Liver (tissue), 9 donors: ENCODE data around the gene STK24. TPM values are rescaled to one million over a fixed set of nuclear protein-coding genes. Genes with fewer than 3 reads are reported as not detected.
A peak's percentile ranks its signal among the peaks of the same experiment; 100 is the strongest.

ENCODE experiments used
- DNase-seq: peaks from one replicate; pipeline ENCODE4 v3.0.0-alpha.2; 2017; ENCODE audit warnings: low spot score
- H3K27ac ChIP-seq, 2 donors: one replicate each; pipeline ENCODE4 v1.7.0; 2013; ENCODE audit warnings: inconsistent platforms in 2 of 2, low read length in 2 of 2, control low read depth in 1 of 2, low read depth in 1 of 2, mild to moderate bottlenecking in 1 of 2
- H3K27me3 ChIP-seq, 4 donors: one replicate each; pipeline versions ENCODE4 v1.6.1 to v1.7.0; 2013; ENCODE audit warnings: low read length in 3 of 4, inconsistent platforms in 1 of 4, mild to moderate bottlenecking in 1 of 4, moderate library complexity in 1 of 4; ENCODE audit not compliant: control insufficient read depth in 4 of 4, insufficient read depth in 4 of 4
- H3K36me3 ChIP-seq, 4 donors: one replicate each; pipeline versions ENCODE4 v1.6.1 to v1.7.0; 2013; ENCODE audit warnings: low read length in 3 of 4, mild to moderate bottlenecking in 3 of 4, low read depth in 1 of 4, moderate library complexity in 1 of 4; ENCODE audit not compliant: control insufficient read depth in 4 of 4, insufficient read depth in 3 of 4
- H3K4me1 ChIP-seq, 4 donors: one replicate each; pipeline versions ENCODE4 v1.6.1 to v1.7.0; 2013; ENCODE audit warnings: low read length in 3 of 4, mild to moderate bottlenecking in 3 of 4, moderate library complexity in 1 of 4; ENCODE audit not compliant: control insufficient read depth in 4 of 4, insufficient read depth in 4 of 4
- H3K4me3 ChIP-seq, 3 donors: one replicate each; pipeline versions ENCODE4 v1.6.1 to v1.7.0; 2013; ENCODE audit warnings: low read length in 3 of 3, control low read depth in 1 of 3, low read depth in 1 of 3, mild to moderate bottlenecking in 1 of 3
- H3K9ac ChIP-seq, 2 donors: one replicate each; pipeline ENCODE4 v1.7.0; 2013; ENCODE audit warnings: low read length in 2 of 2, mild to moderate bottlenecking in 2 of 2, moderate library complexity in 2 of 2, control low read depth in 1 of 2, low read depth in 1 of 2
- H3K9me3 ChIP-seq, 4 donors: one replicate each; pipeline versions ENCODE4 v1.6.1 to v1.7.0; 2013; ENCODE audit warnings: low read length in 3 of 4; ENCODE audit not compliant: control insufficient read depth in 4 of 4
- EGR1 ChIP-seq, 2 donors: IDR thresholded peaks; 2 replicates each; pipeline ENCODE4 v1.6.1; 2016 to 2018; ENCODE audit warnings: antibody characterized with exemption in 2 of 2, low read depth in 2 of 2
- FOXA1 ChIP-seq: IDR thresholded peaks from 2 replicates; pipeline ENCODE4 v1.6.1; 2016; ENCODE audit warnings: antibody characterized with exemption
- FOXA2 ChIP-seq: IDR thresholded peaks from 2 replicates; pipeline ENCODE4 v1.6.1; 2016; ENCODE audit warnings: antibody characterized with exemption
- GABPA ChIP-seq, 2 donors: IDR thresholded peaks in 1 of 2; conservative IDR thresholded peaks in 1 of 2; 2 replicates each; pipeline ENCODE4 v1.6.1; 2016; ENCODE audit warnings: antibody characterized with exemption in 2 of 2, mild to moderate bottlenecking in 1 of 2, moderate library complexity in 1 of 2
- HNF4A ChIP-seq, 2 donors: conservative IDR thresholded peaks; 2 replicates each; pipeline ENCODE4 v1.6.1; 2016; ENCODE audit warnings: antibody characterized with exemption in 2 of 2, mild to moderate bottlenecking in 2 of 2
- HNF4G ChIP-seq: IDR thresholded peaks from 2 replicates; pipeline ENCODE4 v1.6.1; 2016; ENCODE audit warnings: antibody characterized with exemption
- JUND ChIP-seq, 2 donors: IDR thresholded peaks; 2 replicates each; pipeline ENCODE4 v1.6.1; 2016; ENCODE audit warnings: antibody characterized with exemption in 2 of 2
- NR2F2 ChIP-seq: IDR thresholded peaks from 2 replicates; pipeline ENCODE4 v1.6.1; 2016; ENCODE audit warnings: antibody characterized with exemption
- RAD21 ChIP-seq, 2 donors: IDR thresholded peaks; 2 replicates each; pipeline ENCODE4 v1.6.1; 2016; ENCODE audit warnings: antibody characterized with exemption in 2 of 2, mild to moderate bottlenecking in 2 of 2
- RXRA ChIP-seq, 2 donors: IDR thresholded peaks; 2 replicates each; pipeline ENCODE4 v1.6.1; 2017 to 2018; ENCODE audit warnings: antibody characterized with exemption in 2 of 2, mild to moderate bottlenecking in 1 of 2
- SP1 ChIP-seq: IDR thresholded peaks from 2 replicates; pipeline ENCODE4 v1.6.1; 2018; ENCODE audit warnings: antibody characterized with exemption, mild to moderate bottlenecking
- TAF1 ChIP-seq: conservative IDR thresholded peaks from 2 replicates; pipeline ENCODE4 v1.6.1; 2016; ENCODE audit warnings: antibody characterized with exemption, mild to moderate bottlenecking
- YY1 ChIP-seq: IDR thresholded peaks from 2 replicates; pipeline ENCODE4 v1.6.1; 2016; ENCODE audit warnings: antibody characterized with exemption, mild to moderate bottlenecking
- WGBS: extraction: QIAGEN DNeasy Blood & Tissue Kit; methylation state at CpG from one replicate; pipeline ENCODE4 v1.1.7; 2013; 5-methylcytosine and 5-hydroxymethylcytosine counted together
- polyA plus RNA-seq, 2 donors: library from polyadenylated mRNA; stranded (reverse) in 1 of 2; unstranded in 1 of 2; fragments of 200-250 nt in 1 of 2; fragments of >200 nt in 1 of 2; fragmentation: Nextera tagmentation in 1 of 2; extraction: Ambion mirVana in 1 of 2; gene quantifications; one replicate each; pipeline versions ENCODE4 v1.2.1 to v1.2.3, GENCODE V29; 2013 to 2015
- total RNA-seq, 2 donors: library from RNA; depleted of rRNA; stranded (reverse); fragments of >200 nt; gene quantifications; one replicate each; pipeline ENCODE4 v1.2.3, GENCODE V29; 2014
- TF ChIP-seq, protein P1 (sequence below): IDR thresholded peaks from 2 replicates; pipeline ENCODE4 v1.6.1; 2016; ENCODE audit warnings: antibody characterized with exemption
- TF ChIP-seq, protein P2 (sequence below): IDR thresholded peaks from 2 replicates; pipeline ENCODE4 v1.6.1; 2016; ENCODE audit warnings: antibody characterized with exemption, mild to moderate bottlenecking
- TF ChIP-seq, protein P3 (sequence below): IDR thresholded peaks from 2 replicates; pipeline ENCODE4 v1.6.1; 2016; ENCODE audit warnings: antibody characterized with exemption
- TF ChIP-seq, protein P4 (sequence below): IDR thresholded peaks from 2 replicates; pipeline ENCODE4 v1.6.1; 2016; ENCODE audit warnings: antibody characterized with exemption
- TF ChIP-seq, protein P5 (sequence below): fragments of 150-350 bp; IDR thresholded peaks from 2 replicates; pipeline ENCODE4 v1.5.1; 2017; ENCODE audit warnings: improper control_type of control experiment, low read depth, low read length; ENCODE audit not compliant: missing input control
- donor health status: healthy.
- donor health status: healthy.
- donor health status: healthy.
- donor health status: healthy.
- donor health status: healthy.

Gene STK24
- total and polyA plus RNA-seq, 4 donors, result 6.4 to 43.3 (median 14.9) TPM

DNA sequence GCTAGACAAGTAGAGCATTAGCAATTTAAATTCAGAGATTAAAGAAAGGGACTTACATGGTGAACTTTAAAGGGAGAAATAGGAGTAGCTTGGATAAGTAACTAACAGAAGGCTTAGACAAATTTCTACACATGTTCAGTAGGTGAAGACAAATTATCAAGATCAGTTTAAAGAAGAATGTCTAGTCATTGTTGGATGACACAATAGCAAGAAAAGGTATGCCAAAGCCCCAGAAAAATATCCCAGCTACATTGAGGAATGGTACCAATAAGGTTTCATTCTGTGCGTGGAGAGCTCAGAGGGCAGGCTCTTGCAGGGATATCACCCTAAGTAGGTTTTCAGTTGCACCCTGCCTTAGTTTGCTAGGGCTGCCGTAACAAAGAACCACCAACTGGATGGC lies 3.5 kb upstream of the STK24 start:
- no peak for TF ChIP-seq GABPA (IDR thresholded peaks at IDR 0.05 in 1 of 2, conservative IDR thresholded peaks at IDR 0.05 in 1 of 2)
- TF ChIP-seq FOXA2, result no peak
- TF ChIP-seq, protein P1, sequence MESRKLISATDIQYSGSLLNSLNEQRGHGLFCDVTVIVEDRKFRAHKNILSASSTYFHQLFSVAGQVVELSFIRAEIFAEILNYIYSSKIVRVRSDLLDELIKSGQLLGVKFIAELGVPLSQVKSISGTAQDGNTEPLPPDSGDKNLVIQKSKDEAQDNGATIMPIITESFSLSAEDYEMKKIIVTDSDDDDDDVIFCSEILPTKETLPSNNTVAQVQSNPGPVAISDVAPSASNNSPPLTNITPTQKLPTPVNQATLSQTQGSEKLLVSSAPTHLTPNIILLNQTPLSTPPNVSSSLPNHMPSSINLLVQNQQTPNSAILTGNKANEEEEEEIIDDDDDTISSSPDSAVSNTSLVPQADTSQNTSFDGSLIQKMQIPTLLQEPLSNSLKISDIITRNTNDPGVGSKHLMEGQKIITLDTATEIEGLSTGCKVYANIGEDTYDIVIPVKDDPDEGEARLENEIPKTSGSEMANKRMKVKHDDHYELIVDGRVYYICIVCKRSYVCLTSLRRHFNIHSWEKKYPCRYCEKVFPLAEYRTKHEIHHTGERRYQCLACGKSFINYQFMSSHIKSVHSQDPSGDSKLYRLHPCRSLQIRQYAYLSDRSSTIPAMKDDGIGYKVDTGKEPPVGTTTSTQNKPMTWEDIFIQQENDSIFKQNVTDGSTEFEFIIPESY, result no peak
- TF ChIP-seq, protein P2, sequence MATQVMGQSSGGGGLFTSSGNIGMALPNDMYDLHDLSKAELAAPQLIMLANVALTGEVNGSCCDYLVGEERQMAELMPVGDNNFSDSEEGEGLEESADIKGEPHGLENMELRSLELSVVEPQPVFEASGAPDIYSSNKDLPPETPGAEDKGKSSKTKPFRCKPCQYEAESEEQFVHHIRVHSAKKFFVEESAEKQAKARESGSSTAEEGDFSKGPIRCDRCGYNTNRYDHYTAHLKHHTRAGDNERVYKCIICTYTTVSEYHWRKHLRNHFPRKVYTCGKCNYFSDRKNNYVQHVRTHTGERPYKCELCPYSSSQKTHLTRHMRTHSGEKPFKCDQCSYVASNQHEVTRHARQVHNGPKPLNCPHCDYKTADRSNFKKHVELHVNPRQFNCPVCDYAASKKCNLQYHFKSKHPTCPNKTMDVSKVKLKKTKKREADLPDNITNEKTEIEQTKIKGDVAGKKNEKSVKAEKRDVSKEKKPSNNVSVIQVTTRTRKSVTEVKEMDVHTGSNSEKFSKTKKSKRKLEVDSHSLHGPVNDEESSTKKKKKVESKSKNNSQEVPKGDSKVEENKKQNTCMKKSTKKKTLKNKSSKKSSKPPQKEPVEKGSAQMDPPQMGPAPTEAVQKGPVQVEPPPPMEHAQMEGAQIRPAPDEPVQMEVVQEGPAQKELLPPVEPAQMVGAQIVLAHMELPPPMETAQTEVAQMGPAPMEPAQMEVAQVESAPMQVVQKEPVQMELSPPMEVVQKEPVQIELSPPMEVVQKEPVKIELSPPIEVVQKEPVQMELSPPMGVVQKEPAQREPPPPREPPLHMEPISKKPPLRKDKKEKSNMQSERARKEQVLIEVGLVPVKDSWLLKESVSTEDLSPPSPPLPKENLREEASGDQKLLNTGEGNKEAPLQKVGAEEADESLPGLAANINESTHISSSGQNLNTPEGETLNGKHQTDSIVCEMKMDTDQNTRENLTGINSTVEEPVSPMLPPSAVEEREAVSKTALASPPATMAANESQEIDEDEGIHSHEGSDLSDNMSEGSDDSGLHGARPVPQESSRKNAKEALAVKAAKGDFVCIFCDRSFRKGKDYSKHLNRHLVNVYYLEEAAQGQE, result no peak
- TF ChIP-seq, protein P3, sequence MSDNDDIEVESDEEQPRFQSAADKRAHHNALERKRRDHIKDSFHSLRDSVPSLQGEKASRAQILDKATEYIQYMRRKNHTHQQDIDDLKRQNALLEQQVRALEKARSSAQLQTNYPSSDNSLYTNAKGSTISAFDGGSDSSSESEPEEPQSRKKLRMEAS, result no peak
- TF ChIP-seq JUND (IDR thresholded peaks at IDR 0.05), result no peak
- WGBS, result over 99% methylated on average over 2 of the region's 2 CpGs

DNA sequence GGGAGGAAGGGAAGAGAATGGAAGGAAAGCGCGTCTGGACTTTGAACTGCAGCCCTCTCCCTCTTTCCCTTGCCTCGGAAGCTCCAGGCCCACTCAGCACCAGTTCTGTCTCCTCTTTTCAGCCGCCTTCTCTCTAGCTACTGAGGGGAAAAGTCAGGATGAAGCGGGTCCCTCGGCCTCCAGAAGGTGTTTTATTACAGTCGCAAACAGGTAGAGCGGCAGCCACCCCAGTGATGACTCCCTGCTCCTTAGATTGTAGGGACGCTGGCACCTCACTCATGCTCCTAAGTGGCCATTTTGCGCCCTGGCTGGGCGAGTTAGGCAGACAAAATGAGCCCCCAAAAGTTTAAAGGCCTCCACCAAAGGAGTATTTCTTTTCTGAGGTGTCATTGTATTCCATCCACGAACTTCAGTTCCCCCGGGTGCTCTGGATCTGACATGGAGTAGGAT lies 954 bp upstream of the STK24 start:
- Histone ChIP-seq H3K4me1 (peaks cover 0 to 33% (median 15%) of the 10 kb centered on the region in 4 donors), H3K4me3 (peak overlapping the region; percentile 64 to 98 (median 90)), H3K36me3 (no peaks in the 10 kb centered on the region), H3K9me3 (no peaks in the 10 kb centered on the region), H3K9ac (peak overlapping the region; percentile 98), H3K27ac (peak overlapping the region; percentile 91 to 98), H3K27me3 (no peaks in the 10 kb centered on the region)
- peak; percentile 47 for DNase-seq
- 30% methylated on average over 13 of the region's 13 CpGs for WGBS
- TF ChIP-seq JUND (IDR thresholded peaks at IDR 0.05) (no peak), FOXA1 (no peak), YY1 (peak; percentile 78), EGR1 (IDR thresholded peaks at IDR 0.05; ENCODE audit: low read depth in 2 of 2) (no peak), HNF4G (peak; percentile 24), GABPA (IDR thresholded peaks at IDR 0.05 in 1 of 2, conservative IDR thresholded peaks at IDR 0.05 in 1 of 2) (no peak), NR2F2 (peak; percentile 17), RAD21 (IDR thresholded peaks at IDR 0.05) (peak in 1 of 2 donors; percentile 18), SP1 (no peak), RXRA (IDR thresholded peaks at IDR 0.05) (no peak), FOXA2 (no peak), HNF4A (conservative IDR thresholded peaks at IDR 0.05) (peak; percentile 65 to 79), TAF1 (no peak)
- TF ChIP-seq, protein P4, sequence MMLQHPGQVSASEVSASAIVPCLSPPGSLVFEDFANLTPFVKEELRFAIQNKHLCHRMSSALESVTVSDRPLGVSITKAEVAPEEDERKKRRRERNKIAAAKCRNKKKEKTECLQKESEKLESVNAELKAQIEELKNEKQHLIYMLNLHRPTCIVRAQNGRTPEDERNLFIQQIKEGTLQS, result no peak
- TF ChIP-seq, protein P3, result no peak
- TF ChIP-seq, protein P2, result peak; percentile 29
- TF ChIP-seq, protein P5, sequence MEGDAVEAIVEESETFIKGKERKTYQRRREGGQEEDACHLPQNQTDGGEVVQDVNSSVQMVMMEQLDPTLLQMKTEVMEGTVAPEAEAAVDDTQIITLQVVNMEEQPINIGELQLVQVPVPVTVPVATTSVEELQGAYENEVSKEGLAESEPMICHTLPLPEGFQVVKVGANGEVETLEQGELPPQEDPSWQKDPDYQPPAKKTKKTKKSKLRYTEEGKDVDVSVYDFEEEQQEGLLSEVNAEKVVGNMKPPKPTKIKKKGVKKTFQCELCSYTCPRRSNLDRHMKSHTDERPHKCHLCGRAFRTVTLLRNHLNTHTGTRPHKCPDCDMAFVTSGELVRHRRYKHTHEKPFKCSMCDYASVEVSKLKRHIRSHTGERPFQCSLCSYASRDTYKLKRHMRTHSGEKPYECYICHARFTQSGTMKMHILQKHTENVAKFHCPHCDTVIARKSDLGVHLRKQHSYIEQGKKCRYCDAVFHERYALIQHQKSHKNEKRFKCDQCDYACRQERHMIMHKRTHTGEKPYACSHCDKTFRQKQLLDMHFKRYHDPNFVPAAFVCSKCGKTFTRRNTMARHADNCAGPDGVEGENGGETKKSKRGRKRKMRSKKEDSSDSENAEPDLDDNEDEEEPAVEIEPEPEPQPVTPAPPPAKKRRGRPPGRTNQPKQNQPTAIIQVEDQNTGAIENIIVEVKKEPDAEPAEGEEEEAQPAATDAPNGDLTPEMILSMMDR, result no peak
- TF ChIP-seq, protein P1, result no peak

More for the DNA sequence above, 3.5 kb upstream of the STK24 start:
- H3K4me1 ChIP-seq, result peaks cover 0 to 16% (median 2%) of the 10 kb centered on the region in 4 donors
- no peaks in the 10 kb centered on the region for H3K36me3 ChIP-seq
- H3K4me3 ChIP-seq, result no peak overlapping the region
- no peak for DNase-seq
- H3K27me3 ChIP-seq, result no peaks in the 10 kb centered on the region
- no peak overlapping the region for H3K27ac ChIP-seq
- no peaks in the 10 kb centered on the region for H3K9me3 ChIP-seq
- H3K9ac ChIP-seq, result no peak overlapping the region
